ENCODE results near the gene ZNF316.

The ZNF316 gene

GRCh38 chr7:6636741-6637543, at the start of gene ZNF316:
TSS of gene ZNF316 (plus strand) at chr7:6637318. CDS start at chr7:6642410, 5,092 bp downstream.
- DNase-seq (ENCODE audit: low spot score), result peak; percentile 50

GRCh38 chr7:6588566-6588965, 48.6 kb upstream of the ZNF316 start:
- DNase-seq (ENCODE audit: low spot score), result no peak

- DNase-seq (ENCODE audit: low spot score), result no peak
Measured at GRCh38 chr7:6589151-6589828, 47.8 kb upstream of the ZNF316 start.

GRCh38 chr7:6589829-6590644, 47.1 kb upstream of the ZNF316 start, which contains the start of gene INTS15:
TSS of gene INTS15 (plus strand) at chr7:6590021. CDS start at chr7:6590284, 263 bp downstream.
- DNase-seq (ENCODE audit: low spot score), result peak; percentile 80

GRCh38 chr7:6590645-6591110, 46.4 kb upstream of the ZNF316 start:
- DNase-seq (ENCODE audit: low spot score), result no peak

- no peak for DNase-seq (ENCODE audit: low spot score)
Measured at GRCh38 chr7:6600093-6600492, 37.0 kb upstream of the ZNF316 start.

GRCh38 chr7:6604458-6604857, 32.7 kb upstream of the ZNF316 start:
- DNase-seq (ENCODE audit: low spot score), result no peak

GRCh38 chr7:6606866-6607583, 30.1 kb upstream of the ZNF316 start:
- DNase-seq (ENCODE audit: low spot score), result no peak

- DNase-seq (ENCODE audit: low spot score), result no peak
Measured at GRCh38 chr7:6607651-6608051, 29.5 kb upstream of the ZNF316 start.

GRCh38 chr7:6608081-6608480, 29.0 kb upstream of the ZNF316 start:
- DNase-seq (ENCODE audit: low spot score), result no peak

- no peak for DNase-seq (ENCODE audit: low spot score)
Measured at GRCh38 chr7:6608794-6609193, 28.3 kb upstream of the ZNF316 start.

GRCh38 chr7:6612819-6613218, 24.3 kb upstream of the ZNF316 start:
- DNase-seq (ENCODE audit: low spot score), result no peak

- no peak for DNase-seq (ENCODE audit: low spot score)
Measured at GRCh38 chr7:6613706-6614105, 23.4 kb upstream of the ZNF316 start.

- DNase-seq (ENCODE audit: low spot score), result peak; percentile 8
Measured at GRCh38 chr7:6614953-6615722, 22.0 kb upstream of the ZNF316 start, which contains the start of gene ZNF853. TSS of gene ZNF853 (plus strand) at chr7:6615610. CDS start at chr7:6616175, 565 bp downstream.

- no peak for DNase-seq (ENCODE audit: low spot score)
Measured at GRCh38 chr7:6615723-6616555, 21.2 kb upstream of the ZNF316 start.

- DNase-seq (ENCODE audit: low spot score), result no peak
Measured at GRCh38 chr7:6616854-6617643, 20.1 kb upstream of the ZNF316 start.

GRCh38 chr7:6618621-6619020, 18.5 kb upstream of the ZNF316 start:
- DNase-seq (ENCODE audit: low spot score), result no peak

GRCh38 chr7:6619961-6620360, 17.2 kb upstream of the ZNF316 start:
- DNase-seq (ENCODE audit: low spot score), result no peak
